DLD1 (cell line): ENCODE measurements around the gene UBE3B.

Source experiments
- in situ Hi-C: cut with HindIII; loops from 2 replicates; pipeline ENCODE4 v1.10.0; 2017; ENCODE audit warnings: low sequenced_read_pairs

UBE3B gene

GRCh38 chr12:109568486-109568885 lies 91.1 kb downstream of the UBE3B start:
- in situ Hi-C loops = no loop called here

GRCh38 chr12:109571773-109572505 lies 94.5 kb downstream of the UBE3B start:
- in situ Hi-C loops = no loop called here

- in situ Hi-C loops = no loop called here
These were observed 95.0 kb downstream of the UBE3B start for GRCh38 chr12:109572506-109572845.

GRCh38 chr12:109573029-109573913 lies 95.8 kb downstream of the UBE3B start, which contains the start of the genes MMAB and MVK:
TSS of gene MMAB (minus strand) at chr12:109573504. CDS start at chr12:109573480, 24 bp downstream.
TSS of gene MVK (plus strand) at chr12:109573794. CDS start at chr12:109574823, 1,029 bp downstream.
- in situ Hi-C loops = no loop called here

- in situ Hi-C loops = no loop called here
These were observed 96.4 kb downstream of the UBE3B start for GRCh38 chr12:109573914-109574244.

GRCh38 chr12:109575683-109576082 lies 98.2 kb downstream of the UBE3B start:
- in situ Hi-C loops = no loop called here

GRCh38 chr12:109577311-109577710 lies 99.9 kb downstream of the UBE3B start:
- in situ Hi-C loops = no loop called here

- in situ Hi-C loops = no loop called here
These were observed 101.0 kb downstream of the UBE3B start for GRCh38 chr12:109578330-109578927.

GRCh38 chr12:109579639-109580038 lies 102.2 kb downstream of the UBE3B start:
- in situ Hi-C loops = no loop called here

- in situ Hi-C loops = no loop called here
These were observed 102.8 kb downstream of the UBE3B start for GRCh38 chr12:109580272-109580671.

GRCh38 chr12:109580684-109581333 lies 103.4 kb downstream of the UBE3B start:
- in situ Hi-C loops = no loop called here

- in situ Hi-C loops = no loop called here
These were observed 103.9 kb downstream of the UBE3B start for GRCh38 chr12:109581334-109581691.

GRCh38 chr12:109581856-109582255 lies 104.4 kb downstream of the UBE3B start:
- in situ Hi-C loops = no loop called here

GRCh38 chr12:109582636-109583035 lies 105.2 kb downstream of the UBE3B start:
- in situ Hi-C loops = no loop called here

- in situ Hi-C loops = no loop called here
These were observed 106.3 kb downstream of the UBE3B start for GRCh38 chr12:109583733-109584132.
